ENCODE measurements around the gene PDLIM1. TPM values are rescaled to one million over a fixed set of nuclear protein-coding genes. Genes with fewer than 3 reads are reported as not detected.

PDLIM1 gene
- total and polyA plus RNA-seq, 10 donors = 101 to 225 (median 168) TPM

DNA sequence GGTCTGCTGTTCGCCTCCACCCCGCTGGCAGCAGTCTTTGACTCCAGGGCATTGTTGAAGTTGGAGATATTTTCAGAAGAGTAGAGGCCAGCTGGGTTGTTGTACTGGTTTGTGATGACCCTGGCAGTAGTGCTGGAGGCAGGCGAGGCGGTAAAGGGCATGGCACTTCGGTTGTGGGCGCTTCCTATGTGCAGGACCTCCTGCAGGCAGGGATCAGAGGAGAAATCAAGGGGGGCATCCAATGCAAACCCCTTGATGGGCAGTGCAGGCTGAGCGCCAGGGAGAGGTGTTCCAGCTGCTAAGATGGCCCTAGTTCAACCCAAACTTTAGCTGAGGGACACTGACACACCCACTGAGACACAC is 27.0 kb downstream of the PDLIM1 start:
- Histone ChIP-seq H3K27ac (peak overlapping the region in 1 of 8 donors; percentile 26), H3K36me3 (peaks cover 0 to 90% (median 34%) of the 10 kb centered on the region in 6 donors)

DNA sequence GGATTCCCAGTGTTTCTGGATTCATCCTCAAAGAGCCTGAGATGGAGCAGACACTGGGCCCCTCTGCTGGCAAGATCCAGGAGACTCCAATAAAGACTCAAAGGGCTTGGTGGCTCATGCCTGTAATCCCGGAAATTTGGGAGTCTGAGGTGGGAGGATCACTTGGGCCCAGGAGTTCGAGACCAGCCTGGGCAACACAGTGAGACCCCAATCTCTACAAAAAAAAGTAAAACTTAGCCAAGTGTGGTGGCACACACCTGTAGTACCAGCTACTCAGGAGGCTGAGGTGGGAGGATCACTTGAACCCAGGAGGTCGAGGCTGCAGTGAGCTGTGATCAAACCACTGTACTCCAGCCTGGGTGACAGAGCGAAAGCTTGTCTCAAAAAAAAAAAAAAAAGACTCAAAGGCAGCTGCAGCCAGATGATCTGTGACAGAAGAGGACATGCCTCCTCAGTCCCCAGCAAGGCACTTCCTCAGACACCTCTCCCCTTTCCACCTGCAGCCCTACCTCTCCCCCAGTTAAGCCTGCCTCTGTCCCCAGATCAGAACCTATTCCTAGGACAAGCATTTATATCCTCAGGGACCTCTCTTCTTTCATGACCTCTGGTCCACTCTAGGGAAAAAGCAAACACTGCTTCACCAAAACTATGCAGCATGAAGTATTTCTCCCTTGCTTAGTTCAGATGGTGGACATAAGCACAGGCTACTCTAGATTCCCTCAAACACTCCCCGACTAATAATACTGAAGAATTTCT is 27.9 kb downstream of the PDLIM1 start:
- 66 to 86% (median 70%) methylated on average over 5 of the region's 5 CpGs for WGBS, 5 donors
- H3K4me1 ChIP-seq = peaks cover 13 to 60% (median 26%) of the 10 kb centered on the region in 6 donors
- TF ChIP-seq POLR2AphosphoS5 (IDR thresholded peaks at IDR 0.05) = no peak
- TF ChIP-seq, protein P1, sequence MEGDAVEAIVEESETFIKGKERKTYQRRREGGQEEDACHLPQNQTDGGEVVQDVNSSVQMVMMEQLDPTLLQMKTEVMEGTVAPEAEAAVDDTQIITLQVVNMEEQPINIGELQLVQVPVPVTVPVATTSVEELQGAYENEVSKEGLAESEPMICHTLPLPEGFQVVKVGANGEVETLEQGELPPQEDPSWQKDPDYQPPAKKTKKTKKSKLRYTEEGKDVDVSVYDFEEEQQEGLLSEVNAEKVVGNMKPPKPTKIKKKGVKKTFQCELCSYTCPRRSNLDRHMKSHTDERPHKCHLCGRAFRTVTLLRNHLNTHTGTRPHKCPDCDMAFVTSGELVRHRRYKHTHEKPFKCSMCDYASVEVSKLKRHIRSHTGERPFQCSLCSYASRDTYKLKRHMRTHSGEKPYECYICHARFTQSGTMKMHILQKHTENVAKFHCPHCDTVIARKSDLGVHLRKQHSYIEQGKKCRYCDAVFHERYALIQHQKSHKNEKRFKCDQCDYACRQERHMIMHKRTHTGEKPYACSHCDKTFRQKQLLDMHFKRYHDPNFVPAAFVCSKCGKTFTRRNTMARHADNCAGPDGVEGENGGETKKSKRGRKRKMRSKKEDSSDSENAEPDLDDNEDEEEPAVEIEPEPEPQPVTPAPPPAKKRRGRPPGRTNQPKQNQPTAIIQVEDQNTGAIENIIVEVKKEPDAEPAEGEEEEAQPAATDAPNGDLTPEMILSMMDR (IDR thresholded peaks at IDR 0.05 in 8 of 11, conservative IDR thresholded peaks at IDR 0.05 in 3 of 11) = no peak
- TF ChIP-seq POLR2A (IDR thresholded peaks at IDR 0.05) = no peak
- no peaks in the 10 kb centered on the region for H3K9me3 ChIP-seq
- peak overlapping the region in 1 of 8 donors; percentile 26 for H3K27ac ChIP-seq
- peaks cover 0 to 90% (median 36%) of the 10 kb centered on the region in 6 donors for H3K36me3 ChIP-seq
- intact Hi-C loops (cut with DNase I; ENCODE audit: low total_unique reads) = no loop called here
- H3K27me3 ChIP-seq (replicated peaks in 1 of 7) = no peaks in the 10 kb centered on the region
- no peak for DNase-seq
- H3K4me3 ChIP-seq = no peak overlapping the region

More for the DNA sequence above, 27.0 kb downstream of the PDLIM1 start:
- Histone ChIP-seq H3K9me3 (no peaks in the 10 kb centered on the region), H3K4me3 (no peak overlapping the region), H3K4me1 (peaks cover 17 to 69% (median 33%) of the 10 kb centered on the region in 6 donors), H3K27me3 (replicated peaks in 1 of 7) (no peaks in the 10 kb centered on the region)
- DNase-seq = no peak
- WGBS, 5 donors = 71 to 89% (median 81%) methylated on average over 4 to 7 of the region's 7 CpGs
- intact Hi-C loops (cut with DNase I; ENCODE audit: low total_unique reads) = no loop called here
- TF ChIP-seq POLR2AphosphoS5 (IDR thresholded peaks at IDR 0.05) (no peak), POLR2A (IDR thresholded peaks at IDR 0.05) (no peak)
- TF ChIP-seq, protein P1 (IDR thresholded peaks at IDR 0.05 in 8 of 11, conservative IDR thresholded peaks at IDR 0.05 in 3 of 11) = no peak

DNA sequence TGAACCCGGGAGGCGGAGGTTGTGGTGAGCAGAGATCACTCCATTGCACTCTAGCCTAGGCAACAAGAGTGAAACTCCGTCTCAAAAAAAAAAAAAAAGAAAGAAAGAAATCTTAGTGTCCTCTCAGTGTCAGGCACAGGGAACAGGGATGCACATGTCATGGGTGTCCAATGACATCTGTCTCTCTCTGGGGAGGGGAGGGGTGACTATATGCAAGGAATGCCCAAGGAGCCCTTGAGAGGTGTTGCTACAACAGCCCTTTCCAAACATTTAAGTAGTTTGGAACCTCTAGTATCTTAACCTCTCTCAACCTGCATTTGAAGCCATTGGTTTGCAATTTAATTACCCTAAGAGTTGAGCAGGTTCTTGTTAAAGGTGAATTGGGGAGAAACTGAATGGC is 28.9 kb downstream of the PDLIM1 start:
- no peak overlapping the region for H3K4me3 ChIP-seq
- 92 to 95% (median 94%) methylated on average over 3 of the region's 3 CpGs for WGBS, 5 donors
- H3K27ac ChIP-seq = peak overlapping the region in 1 of 8 donors; percentile 77
- TF ChIP-seq POLR2A (IDR thresholded peaks at IDR 0.05) = no peak
- TF ChIP-seq POLR2AphosphoS5 (IDR thresholded peaks at IDR 0.05) = no peak
- TF ChIP-seq, protein P1 (IDR thresholded peaks at IDR 0.05 in 8 of 11, conservative IDR thresholded peaks at IDR 0.05 in 3 of 11) = no peak
- no peak for DNase-seq
- peaks cover 3 to 50% (median 17%) of the 10 kb centered on the region in 6 donors for H3K4me1 ChIP-seq
- H3K36me3 ChIP-seq = peaks cover 0 to 92% (median 38%) of the 10 kb centered on the region in 6 donors
- no peaks in the 10 kb centered on the region for H3K9me3 ChIP-seq
- intact Hi-C loops (cut with DNase I; ENCODE audit: low total_unique reads) = no loop called here
- no peaks in the 10 kb centered on the region for H3K27me3 ChIP-seq (replicated peaks in 1 of 7)

DNA sequence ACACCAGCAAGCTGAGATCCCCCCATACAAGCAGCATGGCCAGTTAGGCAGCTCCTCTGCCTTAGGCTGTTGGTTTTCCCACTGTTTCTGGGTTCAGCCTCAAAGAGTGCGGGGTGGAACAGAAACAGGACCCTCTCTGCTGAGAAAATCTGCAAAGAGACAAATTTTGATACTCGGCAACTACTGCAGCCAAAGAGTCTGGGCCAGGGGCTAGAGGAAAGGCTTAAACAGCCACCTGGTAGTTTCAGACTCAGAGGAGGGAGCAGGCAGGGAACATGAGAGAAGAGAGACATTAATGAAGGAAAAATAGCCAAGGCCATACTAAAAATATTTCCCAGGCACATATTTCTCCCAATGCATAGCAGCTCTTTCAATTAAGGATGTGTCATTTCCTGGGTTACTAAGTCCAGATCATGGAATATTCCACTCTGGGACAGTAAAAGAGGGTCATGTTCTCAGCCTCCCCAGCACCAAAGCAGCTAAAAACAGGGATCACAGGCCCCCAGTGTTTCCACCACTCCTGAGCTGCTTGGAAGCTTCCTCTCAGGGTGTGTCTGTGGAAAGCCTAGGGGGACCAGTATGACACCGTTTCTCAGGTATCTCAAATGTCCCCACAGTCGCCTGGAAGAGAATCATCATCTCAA is 29.8 kb downstream of the PDLIM1 start:
- DNase-seq = no peak
- Histone ChIP-seq H3K9me3 (peaks cover 0 to 6% (median 2%) of the 10 kb centered on the region in 8 donors), H3K27ac (peak overlapping the region in 7 of 8 donors; percentile 21 to 77 (median 54)), H3K4me1 (peaks cover 0 to 41% (median 9%) of the 10 kb centered on the region in 6 donors), H3K4me3 (no peak overlapping the region), H3K27me3 (replicated peaks in 1 of 7) (no peaks in the 10 kb centered on the region), H3K36me3 (peaks cover 0 to 95% (median 40%) of the 10 kb centered on the region in 6 donors)
- 83 to 94% (median 87%) methylated on average over 4 of the region's 4 CpGs for WGBS, 5 donors
- intact Hi-C loops (cut with DNase I; ENCODE audit: low total_unique reads) = no loop called here
- TF ChIP-seq POLR2AphosphoS5 (IDR thresholded peaks at IDR 0.05) (no peak), POLR2A (IDR thresholded peaks at IDR 0.05) (no peak)
- TF ChIP-seq, protein P1 (IDR thresholded peaks at IDR 0.05 in 8 of 11, conservative IDR thresholded peaks at IDR 0.05 in 3 of 11) = no peak
